GM04504 (cell line): ENCODE measurements around the gene XRCC3.

Source experiments
- DNase-seq: peaks from one replicate; pipeline ENCODE4 v3.0.0-alpha.2; 2012; ENCODE audit warnings: low read depth

XRCC3 gene

GRCh38 chr14:103738701-103739451 is 23.6 kb upstream of the XRCC3 start:
- no peak for DNase-seq

DNA sequence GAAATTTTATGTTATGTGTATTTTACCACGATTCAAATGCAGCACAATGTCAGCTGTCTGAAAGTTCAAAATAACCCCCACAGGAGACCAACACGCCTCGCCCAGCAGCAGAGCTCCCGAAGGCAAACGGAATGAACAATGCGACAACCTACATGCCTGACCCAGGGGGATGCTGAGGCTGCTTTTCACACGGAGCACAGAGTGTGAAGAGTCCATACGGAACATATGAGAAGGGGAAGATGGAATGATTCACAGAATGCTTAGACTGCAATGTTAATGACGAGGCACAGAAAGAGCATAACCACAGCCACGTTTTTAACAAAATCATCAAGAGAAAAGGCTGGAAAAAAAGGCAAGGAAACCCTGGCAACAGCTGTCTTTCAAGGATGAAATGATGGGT is 22.9 kb upstream of the XRCC3 start:
- DNase-seq, result no peak

- DNase-seq, result no peak
Measured at GRCh38 chr14:103737432-103738045, 22.3 kb upstream of the XRCC3 start.

- no peak for DNase-seq
Measured at GRCh38 chr14:103736546-103737431, 21.5 kb upstream of the XRCC3 start.

DNA sequence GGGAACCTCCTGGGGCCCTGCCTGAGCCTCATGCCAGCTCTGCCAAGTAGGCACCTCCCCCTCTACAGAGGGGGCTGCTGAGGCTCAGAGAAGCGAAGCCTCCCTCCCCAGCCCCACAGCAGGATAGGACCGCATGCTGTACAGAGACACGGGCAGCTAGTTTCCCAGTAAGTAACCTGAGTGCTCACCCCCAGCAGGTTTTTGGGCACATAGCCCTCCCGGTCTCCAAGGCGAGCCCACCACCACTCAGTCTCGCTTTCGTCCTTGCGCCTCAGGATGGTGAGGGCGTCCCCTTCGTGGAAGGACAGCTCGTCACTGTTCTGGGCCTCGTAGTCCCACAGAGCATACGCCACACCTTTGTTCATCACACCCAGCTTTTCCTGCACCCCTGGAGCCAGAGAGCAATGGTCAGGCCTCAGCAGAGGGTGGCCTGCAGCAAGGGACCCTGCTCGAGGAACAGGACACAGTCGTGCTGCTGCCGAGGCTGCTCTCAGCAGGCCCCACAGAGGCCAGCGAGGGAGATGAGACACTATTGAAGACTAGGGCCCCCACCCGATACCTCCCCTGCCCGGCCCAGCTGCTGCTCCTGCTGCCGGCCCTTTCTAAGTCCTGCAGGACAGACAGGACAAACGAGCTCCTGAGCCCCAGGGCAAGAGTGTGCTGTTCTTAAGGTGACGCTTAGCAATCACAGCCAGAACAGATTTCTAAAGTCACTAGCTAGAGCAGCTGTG is 20.7 kb upstream of the XRCC3 start:
- no peak for DNase-seq

DNA sequence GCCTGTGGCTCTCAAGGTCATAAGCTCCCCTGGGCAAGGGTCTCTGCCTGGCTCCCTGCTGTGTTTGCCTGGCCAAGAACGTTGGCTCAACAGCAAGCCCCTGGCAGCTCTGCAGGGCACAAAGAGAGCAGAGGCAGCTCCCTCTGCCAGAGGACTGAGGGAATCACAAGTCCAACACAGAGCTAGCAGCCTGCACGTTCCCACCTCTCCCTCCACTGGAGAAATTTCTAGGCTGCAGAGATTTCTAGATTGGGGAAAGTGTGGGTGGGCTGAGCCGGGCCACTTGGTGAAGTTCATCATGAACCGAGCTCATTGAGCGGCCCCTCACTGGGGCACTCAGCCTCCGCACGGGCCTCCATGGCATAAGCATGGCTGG is 20.2 kb upstream of the XRCC3 start:
- no peak for DNase-seq

- no peak for DNase-seq
Measured at GRCh38 chr14:103735022-103735421, 19.8 kb upstream of the XRCC3 start.

DNA sequence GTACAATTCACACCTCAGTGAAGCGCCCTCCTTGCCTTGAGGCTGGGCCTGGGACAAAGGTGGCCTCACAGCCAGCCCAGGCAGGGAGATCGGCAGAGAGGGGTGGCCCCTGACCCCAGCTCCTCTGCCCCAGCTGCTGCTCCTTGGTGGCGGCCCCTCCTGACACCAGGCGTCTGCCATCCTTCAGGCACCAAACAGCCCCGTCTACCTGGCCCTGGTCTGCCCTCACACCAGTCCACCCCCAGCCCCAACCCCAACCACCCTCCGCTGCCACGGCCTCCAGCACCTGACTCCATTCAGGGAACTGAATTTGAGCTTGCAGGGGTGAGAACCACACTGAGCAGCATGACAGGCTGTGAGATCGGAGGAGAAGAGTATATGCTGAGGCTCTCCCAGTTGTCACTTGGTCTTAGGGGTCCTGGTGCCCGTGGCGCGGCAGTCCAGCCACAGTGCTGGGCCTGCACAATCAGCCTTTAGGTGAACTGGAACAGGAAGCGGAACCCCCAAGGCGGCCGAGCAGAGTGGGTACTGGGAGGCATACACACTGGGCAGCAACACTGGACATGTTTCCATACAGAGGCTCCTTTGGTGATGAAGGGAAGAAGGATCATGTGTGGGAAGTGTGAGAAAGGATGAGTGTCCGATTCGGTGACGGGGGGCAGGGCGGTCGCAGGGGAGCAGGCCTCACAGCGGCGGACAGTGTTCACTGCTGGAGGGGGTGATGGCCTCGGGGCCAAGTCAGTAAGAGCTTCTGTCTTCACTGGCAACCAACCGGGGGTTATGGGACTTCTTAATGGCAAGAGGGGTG is 19.0 kb upstream of the XRCC3 start:
- no peak for DNase-seq

GRCh38 chr14:103733651-103734050 is 18.4 kb upstream of the XRCC3 start:
- no peak for DNase-seq

DNA sequence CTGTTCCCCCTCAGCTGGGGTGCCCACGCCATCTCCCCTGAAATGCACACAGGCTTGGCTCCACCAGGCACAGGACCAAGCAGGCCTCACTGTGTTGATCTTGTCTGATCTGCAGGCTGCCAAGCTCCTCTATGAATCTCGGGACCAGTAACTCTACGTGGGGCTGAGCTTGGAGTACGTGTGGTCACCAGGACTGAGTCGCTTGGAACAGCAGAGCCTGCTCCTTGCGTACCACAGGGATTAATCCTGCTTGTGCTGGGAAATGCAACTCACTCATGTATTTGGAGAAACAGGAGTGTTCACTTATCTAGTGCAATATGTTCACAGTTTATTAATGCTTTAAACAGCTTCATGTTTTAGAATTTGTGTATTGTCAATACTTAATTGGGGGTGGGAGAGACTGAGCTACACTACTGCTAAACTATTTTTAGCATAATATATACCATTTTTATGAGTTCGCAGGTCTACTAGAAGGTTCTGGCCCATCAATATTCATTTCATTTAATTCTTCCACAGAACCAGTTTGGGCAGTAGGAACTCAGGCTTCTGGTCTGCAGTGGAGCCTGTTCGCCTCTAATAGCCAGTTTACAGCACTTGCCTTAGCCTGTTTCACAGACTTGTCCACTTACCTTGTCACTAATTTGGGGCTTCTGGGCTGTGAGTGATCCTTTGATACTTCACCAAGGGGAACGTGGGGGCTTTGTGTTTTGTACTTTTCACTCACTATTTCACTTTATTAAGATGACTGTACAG is 17.8 kb upstream of the XRCC3 start:
- no peak for DNase-seq

DNA sequence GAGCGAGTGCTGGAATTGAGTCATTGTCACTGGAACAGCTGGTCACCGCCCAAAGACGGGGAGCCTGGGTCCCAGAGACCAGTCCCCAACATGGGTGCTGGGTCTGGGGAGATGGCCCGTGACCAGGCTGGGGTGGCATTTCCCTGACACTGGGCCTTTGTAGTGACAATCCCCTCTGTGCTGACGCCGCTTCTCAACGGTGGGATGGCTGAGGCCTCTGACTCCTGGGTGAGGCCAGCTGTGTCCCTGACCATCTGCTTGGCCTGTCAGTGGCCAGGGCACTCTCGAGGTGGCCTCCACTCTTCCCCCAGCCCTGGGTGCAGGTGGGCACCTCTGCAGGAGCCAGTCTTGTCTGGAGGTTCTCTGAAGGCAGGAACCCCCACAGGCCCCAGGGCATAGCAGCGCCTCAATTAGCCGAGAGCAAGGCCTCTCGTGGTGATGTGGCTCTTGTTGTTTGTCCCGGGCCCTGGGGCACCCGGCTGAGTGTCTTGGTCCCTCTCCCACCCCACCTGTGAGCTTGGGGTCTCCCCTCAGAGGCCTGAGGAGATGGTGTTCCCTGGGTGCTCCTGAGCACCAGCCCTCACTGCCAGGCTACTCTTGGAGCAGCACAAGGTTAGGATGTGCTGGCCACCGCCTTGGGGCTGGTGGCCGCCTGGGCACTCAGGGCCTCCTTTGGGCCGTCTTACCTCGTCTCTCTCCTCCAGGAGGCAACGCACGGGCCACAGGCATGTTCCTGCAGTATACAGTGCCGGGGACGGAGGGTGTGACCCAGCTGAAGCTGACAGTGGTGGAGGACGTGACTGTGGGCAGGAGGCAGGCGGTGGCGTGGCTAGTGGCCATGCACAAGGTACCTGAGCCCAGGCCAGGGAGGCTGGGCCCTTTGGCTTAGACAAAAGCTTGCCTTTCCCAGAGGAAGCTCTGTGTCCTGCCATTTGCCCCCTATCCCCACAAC is 16.9 kb upstream of the XRCC3 start:
- DNase-seq, result no peak

DNA sequence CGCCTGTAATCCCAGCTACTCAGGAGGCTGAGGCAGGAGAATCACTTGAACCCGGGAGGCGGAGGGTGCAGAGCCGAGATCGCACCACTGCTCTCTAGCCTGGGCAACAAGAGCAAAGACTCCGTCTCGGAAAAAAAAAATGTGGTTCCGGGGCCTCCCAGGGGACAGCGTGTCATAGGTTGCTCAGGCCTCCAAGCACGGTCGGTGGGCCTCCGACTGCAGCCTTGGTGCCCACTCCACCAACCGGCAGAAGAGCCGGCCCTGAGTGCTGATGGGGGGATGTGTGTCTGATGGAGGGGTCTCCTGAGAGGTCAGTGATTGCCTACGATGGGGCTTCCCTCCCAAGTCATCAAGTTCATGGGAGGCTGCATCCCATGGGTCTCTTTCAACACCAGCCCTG is 16.2 kb upstream of the XRCC3 start:
- DNase-seq, result no peak

DNA sequence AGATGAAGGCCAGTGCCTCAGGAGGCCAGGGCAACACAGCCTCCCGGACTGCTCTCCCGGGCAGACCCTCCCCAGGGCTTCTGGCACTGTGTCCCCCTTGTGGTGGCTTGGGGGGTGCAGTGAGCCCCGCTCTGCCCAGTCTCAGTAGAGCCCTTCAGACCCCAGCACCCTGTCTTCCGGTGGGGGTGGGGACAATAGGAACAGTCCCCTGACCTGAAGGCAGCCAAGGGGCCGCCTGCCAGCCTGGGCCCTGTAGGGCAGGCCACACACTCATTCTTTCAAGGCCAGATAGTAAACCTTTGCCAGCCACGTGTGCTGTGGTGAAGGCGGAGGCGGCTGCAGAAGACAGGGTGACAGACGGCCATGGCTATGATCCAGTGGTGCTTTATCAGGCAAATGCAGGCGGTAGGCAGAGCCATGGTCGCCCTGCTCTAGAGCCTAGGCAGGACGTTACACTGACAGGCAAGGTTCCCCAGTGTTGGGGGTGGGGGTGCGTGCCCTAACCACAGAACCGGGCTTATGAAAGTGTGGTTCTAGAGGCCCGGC is 15.3 kb upstream of the XRCC3 start:
- no peak for DNase-seq

GRCh38 chr14:103729496-103730448 is 14.5 kb upstream of the XRCC3 start:
- DNase-seq, result no peak

- DNase-seq, result no peak
Measured at GRCh38 chr14:103728721-103729120, 13.5 kb upstream of the XRCC3 start.

DNA sequence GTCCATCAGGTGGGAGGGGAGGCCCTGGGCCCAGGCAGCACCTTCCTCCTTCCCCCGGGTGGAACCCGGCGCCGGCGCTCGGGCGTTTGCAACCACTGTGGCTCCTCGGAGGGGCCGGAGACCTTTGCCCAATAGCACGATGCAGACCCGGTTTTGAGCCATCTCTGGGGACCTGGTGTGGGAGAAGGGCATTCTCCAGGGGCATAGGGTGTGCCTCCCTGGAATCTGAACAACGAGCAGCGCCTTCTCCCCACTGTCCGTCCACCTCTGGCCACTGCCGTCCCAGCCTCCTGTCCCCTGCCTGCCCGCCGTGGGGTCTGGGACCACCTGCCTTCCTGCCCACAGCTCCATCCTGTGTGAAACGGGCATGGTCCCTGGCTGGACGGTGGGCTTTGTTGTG is 12.9 kb upstream of the XRCC3 start:
- DNase-seq, result no peak

- no peak for DNase-seq
Measured at GRCh38 chr14:103727313-103727980, 12.2 kb upstream of the XRCC3 start.

GRCh38 chr14:103726474-103726873 is 11.2 kb upstream of the XRCC3 start:
- DNase-seq, result no peak
